Activated CD4-positive, alpha-beta memory T cell treated with anti-CD3 and anti-CD28 coated beads for 36 hours (primary cell): ENCODE data around the gene KRT79. TPM values are rescaled to one million over a fixed set of nuclear protein-coding genes. Genes with fewer than 3 reads are reported as not detected.

Experiments used
- CTCF ChIA-PET: fragments of 350-600 bp; sonication (Branson Sonifier 250); formaldehyde crosslinking; loops from one replicate; lab custom pipeline; 2021; ENCODE audit warnings: antibody characterized with exemption, inconsistent platforms; lab: Charles Lee
- POLR2A ChIA-PET: fragments of 350-600 bp; sonication (Branson Sonifier 250); formaldehyde crosslinking; loops from one replicate; lab custom pipeline; 2021; ENCODE audit warnings: antibody characterized with exemption; lab: Charles Lee
- DNase-seq: peaks from one replicate; pipeline ENCODE4 v3.0.0-alpha.2; 2020
- H3K27ac Mint-ChIP-seq: one replicate; pipeline ENCODE4 v1.8.0; 2021; ENCODE audit warnings: mixed read lengths
- H3K27me3 Mint-ChIP-seq: one replicate; pipeline ENCODE4 v1.8.0; 2021; ENCODE audit warnings: mixed read lengths
- H3K36me3 Mint-ChIP-seq: one replicate; pipeline ENCODE4 v1.8.0; 2021; ENCODE audit warnings: mixed read lengths
- H3K4me1 Mint-ChIP-seq: one replicate; pipeline ENCODE4 v1.8.0; 2021; ENCODE audit warnings: low read depth, mixed read lengths
- H3K4me3 Mint-ChIP-seq: one replicate; pipeline ENCODE4 v1.8.0; 2021; ENCODE audit warnings: mild to moderate bottlenecking, mixed read lengths
- H3K9me3 Mint-ChIP-seq: one replicate; pipeline ENCODE4 v1.8.0; 2021; ENCODE audit warnings: mixed read lengths
- intact Hi-C: fragments of 100-400 bp; cut with micrococcal nuclease; formaldehyde crosslinking; loops from one replicate; pipeline ENCODE4 v1.15.1; 2023
- total RNA-seq, 2 experiments: library from RNA; stranded (reverse); gene quantifications; one replicate each; pipeline ENCODE4 v1.2.3, GENCODE V29; 2021

The KRT79 gene
- total RNA-seq, 2 experiments from 2014 or later: not detected

DNA sequence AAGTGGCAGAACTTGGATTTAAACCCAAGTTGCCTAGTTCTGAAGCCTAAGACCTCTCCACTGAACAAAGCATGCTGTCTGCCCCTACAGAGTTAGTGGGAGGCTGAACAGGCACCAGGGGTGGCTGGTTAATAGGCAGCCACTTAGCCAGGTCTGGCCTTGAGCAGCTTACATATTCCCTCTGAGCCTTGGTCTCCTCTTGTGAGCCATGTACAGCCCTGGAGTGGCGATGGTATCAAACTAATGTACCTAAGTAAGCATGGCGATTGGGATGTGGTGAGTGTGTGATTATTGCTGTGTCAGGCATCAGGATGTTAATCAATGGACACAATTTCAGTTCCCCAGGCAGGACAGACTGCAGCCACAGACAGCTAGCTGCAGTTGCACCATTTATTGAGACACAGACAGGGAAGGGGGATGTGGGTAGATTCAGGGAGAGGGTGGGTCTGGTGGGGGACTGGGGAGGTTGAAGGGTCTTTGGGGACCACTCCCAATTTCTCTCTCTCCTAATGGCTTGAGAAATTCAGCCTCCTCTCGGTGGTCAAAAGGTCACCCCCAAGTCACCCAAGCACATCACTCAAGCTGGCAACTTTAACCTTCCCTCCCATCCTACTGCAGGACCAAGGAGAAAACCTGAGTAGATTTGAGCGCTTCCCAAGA lies 12.9 kb downstream of the KRT79 start:
- H3K27me3 Mint-ChIP-seq: peaks cover 2% of the 10 kb centered on the region
- no peak for DNase-seq
- intact Hi-C loops: no loop called here
- ChIA-PET POLR2A (no interaction called here), CTCF (no interaction called here)
- no peaks in the 10 kb centered on the region for H3K9me3 Mint-ChIP-seq
- H3K4me1 Mint-ChIP-seq: no peaks in the 10 kb centered on the region
- H3K27ac Mint-ChIP-seq: no peak overlapping the region
- H3K36me3 Mint-ChIP-seq: no peaks in the 10 kb centered on the region
- H3K4me3 Mint-ChIP-seq: no peak overlapping the region

DNA sequence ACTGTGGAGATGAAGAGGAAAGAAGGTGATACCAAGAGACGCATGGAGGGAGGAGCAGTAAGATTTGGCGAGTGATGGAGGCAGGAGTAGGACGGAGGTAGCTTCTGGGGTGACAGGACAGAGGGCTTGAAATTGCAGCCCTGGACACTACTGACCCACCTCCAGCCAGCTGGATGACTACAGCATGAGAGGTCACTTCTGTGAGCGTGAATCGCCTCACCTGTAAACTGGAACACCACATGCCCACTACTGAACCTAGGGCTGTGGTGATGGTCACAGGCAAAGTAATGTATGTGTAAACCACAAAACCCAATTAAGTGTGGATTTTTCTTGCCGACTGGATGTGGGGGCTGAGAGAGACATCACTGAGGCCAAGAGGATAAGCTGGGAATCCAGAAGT lies 13.6 kb downstream of the KRT79 start:
- CTCF ChIA-PET: no interaction called here
- Mint-ChIP-seq H3K27ac (no peak overlapping the region), H3K9me3 (no peaks in the 10 kb centered on the region), H3K4me1 (no peaks in the 10 kb centered on the region), H3K27me3 (peaks cover 2% of the 10 kb centered on the region), H3K36me3 (no peaks in the 10 kb centered on the region), H3K4me3 (no peak overlapping the region)
- POLR2A ChIA-PET: no interaction called here
- intact Hi-C loops: no loop called here
- no peak for DNase-seq

DNA sequence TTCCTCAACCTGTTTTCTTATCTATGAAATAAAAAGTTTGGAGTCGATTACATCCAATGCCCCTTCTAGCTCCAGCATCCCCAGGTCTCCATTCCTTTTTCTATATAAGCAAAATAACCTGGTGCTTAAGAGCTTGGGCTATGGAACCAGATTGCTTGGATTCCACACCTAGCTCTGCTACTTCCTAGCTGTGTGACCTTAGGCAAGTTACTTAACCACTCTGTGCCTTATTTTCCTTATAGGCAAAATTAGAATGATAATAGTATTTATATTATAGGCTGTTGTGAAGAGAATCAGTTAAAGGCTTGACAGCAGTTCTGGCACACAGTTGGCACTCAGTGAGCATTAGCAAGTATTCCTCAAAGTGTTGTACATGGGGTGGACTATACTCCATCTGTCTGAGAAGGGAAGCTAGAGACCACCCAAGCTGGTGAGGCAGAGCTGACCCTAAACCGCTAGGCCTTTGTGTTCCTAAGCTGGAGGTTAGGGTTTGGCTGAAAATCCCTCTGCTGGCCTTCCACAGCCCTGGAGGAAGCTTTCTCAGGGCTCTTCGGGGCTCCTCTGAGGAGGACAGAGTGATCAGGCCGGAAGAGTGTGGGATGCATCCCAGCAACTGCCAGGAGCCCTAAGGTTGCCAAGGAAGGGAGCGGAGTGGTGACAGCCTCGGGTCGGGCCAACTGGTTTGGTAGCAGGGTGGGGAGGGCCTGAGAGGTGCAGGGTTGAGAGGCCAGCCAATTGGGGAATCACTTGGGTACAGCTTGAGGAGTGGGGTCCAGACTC lies 14.2 kb downstream of the KRT79 start:
- DNase-seq: no peak
- ChIA-PET CTCF (no interaction called here), POLR2A (no interaction called here)
- Mint-ChIP-seq H3K9me3 (no peaks in the 10 kb centered on the region), H3K4me3 (no peak overlapping the region), H3K27me3 (peaks cover 2% of the 10 kb centered on the region), H3K4me1 (no peaks in the 10 kb centered on the region), H3K27ac (no peak overlapping the region), H3K36me3 (no peaks in the 10 kb centered on the region)
- intact Hi-C loops: no loop called here

DNA sequence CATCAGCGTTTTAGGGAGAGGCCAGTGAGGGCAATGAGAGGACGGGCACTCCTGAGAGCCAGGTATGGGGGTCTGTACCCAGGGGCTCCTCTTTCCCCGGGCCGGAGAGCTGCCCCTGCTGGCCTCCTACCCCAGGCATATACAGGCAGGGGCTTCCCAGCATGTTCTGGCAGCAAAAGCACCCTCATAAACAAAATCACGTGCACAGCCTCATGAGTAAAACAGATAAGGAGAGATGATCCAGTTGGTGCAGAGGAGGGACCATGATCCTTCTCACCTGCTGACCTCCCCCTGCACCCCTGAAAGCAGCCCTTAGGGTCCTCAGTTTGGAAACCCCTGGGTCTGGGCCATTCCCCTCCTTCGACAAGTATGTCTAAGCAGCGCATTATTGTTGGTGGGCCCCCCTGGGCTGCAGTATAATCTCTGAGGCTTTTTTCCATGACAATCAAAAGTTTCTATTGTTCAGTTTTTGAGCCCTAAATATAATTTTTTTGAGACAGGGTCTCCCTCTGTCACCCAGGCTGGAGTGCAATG lies 15.2 kb downstream of the KRT79 start:
- H3K9me3 Mint-ChIP-seq: no peaks in the 10 kb centered on the region
- CTCF ChIA-PET: no interaction called here
- POLR2A ChIA-PET: no interaction called here
- no peak overlapping the region for H3K4me3 Mint-ChIP-seq
- no peak for DNase-seq
- H3K27me3 Mint-ChIP-seq: peaks cover 2% of the 10 kb centered on the region
- H3K4me1 Mint-ChIP-seq: no peaks in the 10 kb centered on the region
- intact Hi-C loops: no loop called here
- no peaks in the 10 kb centered on the region for H3K36me3 Mint-ChIP-seq
- no peak overlapping the region for H3K27ac Mint-ChIP-seq

DNA sequence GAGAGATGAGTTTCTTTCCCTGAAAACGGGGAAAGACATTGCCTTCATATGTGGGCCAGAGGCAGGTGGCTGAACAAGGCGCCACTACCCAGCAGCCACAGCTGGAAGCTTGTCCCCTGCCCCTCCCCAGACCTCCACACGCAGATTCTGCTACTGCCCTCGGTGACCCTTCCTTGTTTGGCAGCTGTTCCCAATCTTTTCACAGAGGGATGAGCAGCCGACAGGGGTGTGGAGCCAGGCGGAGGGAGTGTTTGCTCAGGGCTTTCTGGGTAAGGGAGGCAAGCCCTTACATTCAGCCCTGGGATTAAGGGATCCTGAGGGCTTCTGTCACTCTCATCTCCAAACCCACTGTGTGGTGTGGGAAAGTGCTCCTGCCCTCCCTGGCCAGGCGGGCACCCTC lies 15.7 kb downstream of the KRT79 start:
- no peaks in the 10 kb centered on the region for H3K4me1 Mint-ChIP-seq

DNA sequence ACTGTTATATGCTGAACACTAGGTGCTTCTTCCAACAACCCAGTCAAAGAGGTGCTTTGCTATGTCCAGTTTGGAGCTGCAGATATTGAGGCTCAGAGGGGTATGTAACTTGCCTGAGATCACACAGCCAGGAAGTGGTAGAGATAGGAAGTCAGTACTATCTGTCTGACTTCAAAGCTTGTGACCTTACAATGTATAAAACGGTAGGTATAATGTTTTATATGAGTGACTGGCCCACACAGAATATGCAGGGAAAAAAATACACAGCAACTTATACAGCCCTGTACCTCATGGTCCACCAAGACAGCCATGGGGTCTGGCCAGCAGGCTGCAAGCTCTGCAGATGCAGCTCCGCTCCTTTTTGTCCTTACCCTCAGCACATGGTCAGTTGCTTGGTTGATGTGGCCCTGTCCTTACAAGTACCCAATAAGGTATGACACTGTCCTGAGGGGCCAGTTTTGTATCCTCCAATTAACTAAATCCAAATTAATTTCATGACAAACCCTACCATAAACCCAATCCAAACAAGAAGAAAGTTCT lies 16.3 kb downstream of the KRT79 start:
- Mint-ChIP-seq H3K36me3 (no peaks in the 10 kb centered on the region), H3K27ac (no peak overlapping the region), H3K9me3 (no peaks in the 10 kb centered on the region), H3K4me3 (no peak overlapping the region), H3K27me3 (peaks cover 2% of the 10 kb centered on the region), H3K4me1 (no peaks in the 10 kb centered on the region)
- intact Hi-C loops: no loop called here
- DNase-seq: no peak
- ChIA-PET POLR2A (no interaction called here), CTCF (interaction anchor here (0.6 kb wide), 1 partner anchor 988 kb away, joined by 5 read pairs; no protein-coding TSS in a partner anchor)

More for the DNA sequence above, 15.7 kb downstream of the KRT79 start:
- Mint-ChIP-seq H3K27ac (no peak overlapping the region), H3K4me3 (no peak overlapping the region), H3K27me3 (peaks cover 2% of the 10 kb centered on the region), H3K36me3 (no peaks in the 10 kb centered on the region), H3K9me3 (no peaks in the 10 kb centered on the region)
- POLR2A ChIA-PET: no interaction called here
- intact Hi-C loops: no loop called here
- DNase-seq: no peak
- CTCF ChIA-PET: no interaction called here

DNA sequence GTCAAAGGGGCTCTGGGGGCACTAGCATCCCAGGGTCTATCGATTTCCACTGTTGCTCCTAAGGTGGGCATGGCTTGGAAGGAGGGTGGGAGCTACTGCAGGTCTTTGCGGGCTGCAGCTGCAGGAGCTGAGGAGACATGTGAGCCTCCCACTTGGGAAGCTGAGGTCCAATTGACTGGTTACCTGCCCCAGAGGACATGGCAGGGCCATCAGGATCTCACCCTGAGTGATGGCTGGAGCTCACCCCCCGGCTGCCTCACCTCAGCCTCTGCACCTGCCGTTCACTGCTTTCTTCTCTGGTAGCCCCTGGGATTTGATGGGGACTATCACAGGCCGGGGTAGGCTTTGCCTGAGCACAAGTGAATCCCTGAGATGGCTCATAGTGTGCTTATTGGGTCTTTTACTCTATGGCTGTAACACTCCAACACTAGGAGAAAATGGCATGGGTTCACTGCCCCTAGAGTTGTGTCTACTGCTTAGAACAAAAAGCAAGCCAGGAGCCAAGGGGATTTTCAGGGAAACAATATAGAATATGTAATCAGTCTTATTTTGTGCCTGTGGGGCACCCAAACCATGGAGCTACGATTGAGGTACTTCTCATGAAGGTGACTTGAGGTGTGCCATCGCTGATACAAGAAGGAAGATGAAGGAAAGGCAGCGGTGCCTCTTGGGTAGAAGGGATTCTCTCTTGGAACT lies 17.0 kb downstream of the KRT79 start:
- no peak overlapping the region for H3K4me3 Mint-ChIP-seq
- no peak for DNase-seq
- no peaks in the 10 kb centered on the region for H3K4me1 Mint-ChIP-seq
- POLR2A ChIA-PET: no interaction called here
- intact Hi-C loops: no loop called here
- CTCF ChIA-PET: interaction anchor here (0.6 kb wide), 1 partner anchor 987 kb away, joined by 5 read pairs; no protein-coding TSS in a partner anchor
- H3K27ac Mint-ChIP-seq: no peak overlapping the region
- H3K27me3 Mint-ChIP-seq: peaks cover 2% of the 10 kb centered on the region
- H3K9me3 Mint-ChIP-seq: no peaks in the 10 kb centered on the region
- no peaks in the 10 kb centered on the region for H3K36me3 Mint-ChIP-seq

DNA sequence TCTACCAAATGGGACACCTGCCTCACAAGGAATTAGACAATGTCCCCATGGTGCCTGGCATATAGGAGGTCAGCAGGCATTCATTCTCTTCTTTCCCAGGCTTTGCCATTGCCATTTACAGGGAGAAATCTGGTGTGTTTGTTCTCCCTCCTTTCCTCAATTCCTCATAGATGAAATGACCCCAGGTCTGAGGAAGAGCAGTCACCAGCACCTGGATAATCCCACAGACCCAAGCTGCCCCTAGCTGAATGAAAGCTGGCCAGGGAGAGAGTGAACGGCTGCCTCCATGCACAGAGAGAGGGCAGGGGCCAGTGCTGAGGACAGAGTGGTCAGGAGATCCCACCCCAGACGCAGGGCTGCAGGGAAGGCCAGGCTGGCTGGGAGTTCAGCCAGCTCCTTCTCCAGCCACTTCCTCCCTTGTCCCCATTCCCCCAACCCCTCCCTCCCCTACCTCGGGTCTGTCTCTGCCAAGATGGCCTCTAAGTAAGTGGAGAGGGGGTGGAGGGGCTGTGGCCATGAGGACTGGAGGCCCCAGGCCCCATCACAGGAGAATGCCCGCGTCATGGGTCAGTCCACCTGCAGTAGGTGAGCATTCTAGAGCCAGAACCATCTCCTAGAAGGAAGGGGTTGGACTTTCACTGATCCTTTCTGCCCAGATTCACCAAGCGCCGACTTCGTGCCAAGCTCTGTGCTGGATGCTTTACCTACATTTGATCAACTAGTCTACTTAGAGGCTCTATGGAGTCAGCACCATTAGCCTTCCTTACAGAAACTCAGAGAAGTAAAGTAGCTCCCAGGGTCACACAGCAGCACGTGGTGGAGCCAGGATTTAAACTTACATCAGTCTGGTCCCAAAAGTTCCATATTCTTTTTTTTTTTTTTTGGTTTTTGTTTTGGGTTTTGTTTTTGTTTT lies 18.2 kb downstream of the KRT79 start:
- Mint-ChIP-seq H3K27me3 (peaks cover 2% of the 10 kb centered on the region), H3K4me1 (no peaks in the 10 kb centered on the region), H3K27ac (no peak overlapping the region), H3K36me3 (no peaks in the 10 kb centered on the region), H3K9me3 (no peaks in the 10 kb centered on the region), H3K4me3 (no peak overlapping the region)
- CTCF ChIA-PET: no interaction called here
- DNase-seq: no peak
- POLR2A ChIA-PET: no interaction called here
- intact Hi-C loops: no loop called here

DNA sequence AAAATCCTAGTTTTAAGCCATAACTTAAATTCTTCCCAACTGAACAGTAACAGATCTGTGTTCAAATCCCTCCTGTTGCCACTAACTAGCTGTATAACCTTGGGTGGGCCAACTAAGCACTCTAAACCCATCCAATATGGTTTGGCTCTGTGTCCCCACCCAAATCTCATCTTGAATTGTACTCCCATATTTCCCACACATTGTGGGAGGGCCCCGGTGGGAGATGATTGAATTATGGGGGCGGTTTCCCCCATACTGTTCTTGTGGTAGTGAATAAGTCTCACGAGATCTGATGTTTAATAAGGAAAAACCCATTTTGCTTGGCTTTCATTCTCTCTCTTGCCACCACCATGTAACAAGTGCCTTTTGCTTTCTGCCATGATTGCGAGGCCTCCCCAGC lies 18.9 kb downstream of the KRT79 start:
- no peak overlapping the region for H3K4me3 Mint-ChIP-seq
- peaks cover 2% of the 10 kb centered on the region for H3K27me3 Mint-ChIP-seq
- H3K9me3 Mint-ChIP-seq: no peaks in the 10 kb centered on the region
- no peak for DNase-seq
- H3K4me1 Mint-ChIP-seq: no peaks in the 10 kb centered on the region
- ChIA-PET POLR2A (no interaction called here), CTCF (no interaction called here)
- no peak overlapping the region for H3K27ac Mint-ChIP-seq
- H3K36me3 Mint-ChIP-seq: no peaks in the 10 kb centered on the region
- intact Hi-C loops: no loop called here

DNA sequence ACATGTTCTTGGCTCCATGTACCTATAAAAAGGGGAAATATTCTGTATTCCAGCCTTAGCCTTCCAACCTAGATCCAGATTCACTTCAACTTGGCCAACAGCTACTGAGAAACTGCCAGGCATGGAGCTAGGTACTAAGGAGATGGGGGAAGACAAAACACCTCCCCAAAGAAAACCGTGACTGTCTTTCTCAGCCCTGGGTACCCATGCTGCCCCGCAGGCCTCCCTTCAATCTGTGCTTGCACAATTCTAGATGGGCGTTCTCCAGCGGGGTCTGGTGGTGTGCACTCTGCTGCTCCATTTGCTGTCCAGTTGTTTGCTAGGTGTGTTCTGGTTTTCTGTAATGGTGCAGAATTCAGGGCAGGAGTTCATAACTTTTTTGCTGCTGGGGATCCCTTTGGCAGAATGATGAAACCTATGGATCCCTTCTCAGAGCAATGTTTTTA lies 19.4 kb downstream of the KRT79 start:
- Mint-ChIP-seq H3K27ac (no peak overlapping the region), H3K4me1 (no peaks in the 10 kb centered on the region), H3K27me3 (peaks cover 3% of the 10 kb centered on the region), H3K9me3 (no peaks in the 10 kb centered on the region), H3K36me3 (no peaks in the 10 kb centered on the region), H3K4me3 (no peak overlapping the region)
- intact Hi-C loops: no loop called here
- DNase-seq: no peak
- CTCF ChIA-PET: interaction anchor here (1.6 kb wide), 1 partner anchor 70 kb away, joined by 3 read pairs; no protein-coding TSS in a partner anchor
- POLR2A ChIA-PET: no interaction called here
